Neural cell (in vitro differentiated cells): ENCODE data around the gene CASP3. TPM values are rescaled to one million over a fixed set of nuclear protein-coding genes. Genes with fewer than 3 reads are reported as not detected.
"Not testable (repeated sequence)": the region's sequence is repeated elsewhere in the genome, so short reads cannot be mapped to it uniquely, and the experiment has no call there.

ENCODE experiments used
- H2AFZ ChIP-seq: fragments of 200-600, 300-800 bp; sonication (generic), shearing (Covaris generic); 2 replicates; pipeline ENCODE4 v1.6.0; 2014; ENCODE audit warnings: low read depth, mild to moderate bottlenecking, antibody characterized with exemption, low read length, moderate library complexity
- H3F3A ChIP-seq: fragments of 200-600 bp; shearing (Covaris generic); 2 replicates; pipeline ENCODE4 v1.6.1; 2016; ENCODE audit warnings: mild to moderate bottlenecking, moderate library complexity, mixed read lengths, antibody characterized with exemption, low read length; ENCODE audit not compliant: insufficient read depth, poor library complexity, severe bottlenecking
- H3K27ac ChIP-seq: fragments of 200-600, 300-800 bp; sonication (generic), shearing (Covaris generic); 2 replicates; pipeline ENCODE4 v1.5.1; 2014; ENCODE audit warnings: mild to moderate bottlenecking, low read length, moderate library complexity
- H3K27me3 ChIP-seq: fragments of 300-800, 200-600 bp; sonication (generic), shearing (Covaris generic); 2 replicates; pipeline ENCODE4 v1.6.0; 2014; ENCODE audit warnings: mild to moderate bottlenecking, low read depth, low read length, moderate library complexity; ENCODE audit not compliant: insufficient read depth
- H3K36me3 ChIP-seq: fragments of 300-800, 200-600 bp; sonication (generic), shearing (Covaris generic); 2 replicates; pipeline ENCODE4 v1.5.1; 2014; ENCODE audit warnings: mild to moderate bottlenecking, antibody characterized with exemption, low read length, moderate library complexity; ENCODE audit not compliant: insufficient read depth
- H3K4me2 ChIP-seq: fragments of 300-800, 200-600 bp; sonication (generic), shearing (Covaris generic); 2 replicates; pipeline ENCODE4 v1.6.0; 2014; ENCODE audit warnings: mild to moderate bottlenecking, low read length
- H3K4me3 ChIP-seq: fragments of 300-800, 200-600 bp; sonication (generic), shearing (Covaris generic); 2 replicates; pipeline ENCODE4 v1.5.1; 2014; ENCODE audit warnings: mild to moderate bottlenecking, low read length, moderate library complexity
- H3K79me2 ChIP-seq: fragments of 200-600 bp; shearing (Covaris generic); replicated peaks from 2 replicates; pipeline ENCODE4 v1.6.0; 2014; ENCODE audit warnings: mild to moderate bottlenecking, low read length, moderate library complexity; ENCODE audit not compliant: insufficient read depth
- H3K9ac ChIP-seq: fragments of 300-800, 200-600 bp; sonication (generic), shearing (Covaris generic); 2 replicates; pipeline ENCODE4 v1.6.1; 2016; ENCODE audit warnings: mild to moderate bottlenecking, low read length, mixed read lengths
- H3K9me2 ChIP-seq: fragments of 200-600 bp; shearing (Covaris generic); 2 replicates; pipeline ENCODE4 v1.6.1; 2016; ENCODE audit warnings: mild to moderate bottlenecking, low read length, mixed read lengths; ENCODE audit not compliant: insufficient read depth
- H3K9me3 ChIP-seq: fragments of 200-600, 300-800 bp; sonication (generic), shearing (Covaris generic); 2 replicates; pipeline ENCODE4 v1.6.1; 2016; ENCODE audit warnings: mild to moderate bottlenecking, mixed run types, low read length, moderate library complexity, mixed read lengths
- H4K20me1 ChIP-seq: fragments of 200-600 bp; shearing (Covaris generic); 2 replicates; pipeline ENCODE4 v1.6.1; 2016; ENCODE audit warnings: mild to moderate bottlenecking, mixed run types; ENCODE audit not compliant: insufficient read depth
- CTCF ChIP-seq: fragments of 450-650 bp; IDR thresholded peaks from 2 replicates; pipeline ENCODE4 v1.5.1; 2014; ENCODE audit warnings: antibody characterized with exemption, mild to moderate bottlenecking, moderate library complexity; ENCODE audit not compliant: poor library complexity, severe bottlenecking
- EP300 ChIP-seq: fragments of 450-650 bp; conservative IDR thresholded peaks from 2 replicates; pipeline ENCODE4 v1.6.1; 2014; ENCODE audit warnings: antibody characterized with exemption, mild to moderate bottlenecking, moderate library complexity; ENCODE audit not compliant: poor library complexity, severe bottlenecking
- EZH2 ChIP-seq: fragments of 200-600, 300-800 bp; shearing (Covaris generic), sonication (generic); IDR thresholded peaks from 2 replicates; pipeline ENCODE4 v1.6.1; 2014; ENCODE audit warnings: antibody characterized with exemption, low read length, borderline replicate concordance, mild to moderate bottlenecking; ENCODE audit not compliant: insufficient read depth, poor library complexity, severe bottlenecking
- MXI1 ChIP-seq: fragments of 450-650 bp; conservative IDR thresholded peaks from 2 replicates; pipeline ENCODE4 v1.6.1; 2014; ENCODE audit warnings: antibody characterized with exemption, mild to moderate bottlenecking; ENCODE audit not compliant: poor library complexity, severe bottlenecking
- POLR2AphosphoS5 ChIP-seq: IDR thresholded peaks from 2 replicates; pipeline ENCODE4 v1.6.1; 2012
- RAD21 ChIP-seq: fragments of 450-650 bp; conservative IDR thresholded peaks from 2 replicates; pipeline ENCODE4 v1.6.1; 2014; ENCODE audit warnings: antibody characterized with exemption, mild to moderate bottlenecking, moderate library complexity
- REST ChIP-seq: IDR thresholded peaks from 2 replicates; pipeline ENCODE4 v1.6.1; 2012; ENCODE audit warnings: borderline replicate concordance
- SMC3 ChIP-seq: fragments of 450-650 bp; conservative IDR thresholded peaks from 2 replicates; pipeline ENCODE4 v1.6.1; 2014; ENCODE audit warnings: antibody characterized with exemption, mild to moderate bottlenecking, moderate library complexity; ENCODE audit not compliant: poor library complexity
- TAF1 ChIP-seq: IDR thresholded peaks from 2 replicates; pipeline ENCODE4 v1.6.1; 2012; ENCODE audit warnings: low read depth
- polyA plus RNA-seq: library from polyadenylated mRNA; depleted of rRNA; stranded (reverse); fragments of >200 nt; gene quantifications from 2 replicates; pipeline ENCODE4 v1.2.3, GENCODE V29; 2014

CASP3 gene
- polyA plus RNA-seq, 1 donor from 2014 or later = 116 TPM

- Histone ChIP-seq H3K79me2 (no peaks in the 10 kb centered on the region), H4K20me1 (no peaks in the 10 kb centered on the region), H3K4me3 (no peak overlapping the region), H3K9me3 (no peaks in the 10 kb centered on the region), H3K36me3 (peaks cover 8% of the 10 kb centered on the region), H3K27me3 (no peaks in the 10 kb centered on the region), H2AFZ (no peak overlapping the region), H3K4me2 (no peak overlapping the region), H3K9ac (no peak overlapping the region), H3K9me2 (no peaks in the 10 kb centered on the region), H3K27ac (no peak overlapping the region), H3F3A (no peaks in the 10 kb centered on the region)
- no peak for TF ChIP-seq EP300
- no peak for TF ChIP-seq EZH2
- TF ChIP-seq REST = no peak
- TF ChIP-seq MXI1 = no peak
- TF ChIP-seq SMC3 = no peak
- no peak for TF ChIP-seq RAD21
- no peak for TF ChIP-seq POLR2AphosphoS5
- TF ChIP-seq CTCF = no peak
- no peak for TF ChIP-seq TAF1
Measured at GRCh38 chr4:184624972-184625554, 24.2 kb downstream of the CASP3 start.

- H3K27ac ChIP-seq, H3K4me3 ChIP-seq: not testable (repeated sequence)
Measured at GRCh38 chr4:184624504-184624903, 24.7 kb downstream of the CASP3 start.

DNA sequence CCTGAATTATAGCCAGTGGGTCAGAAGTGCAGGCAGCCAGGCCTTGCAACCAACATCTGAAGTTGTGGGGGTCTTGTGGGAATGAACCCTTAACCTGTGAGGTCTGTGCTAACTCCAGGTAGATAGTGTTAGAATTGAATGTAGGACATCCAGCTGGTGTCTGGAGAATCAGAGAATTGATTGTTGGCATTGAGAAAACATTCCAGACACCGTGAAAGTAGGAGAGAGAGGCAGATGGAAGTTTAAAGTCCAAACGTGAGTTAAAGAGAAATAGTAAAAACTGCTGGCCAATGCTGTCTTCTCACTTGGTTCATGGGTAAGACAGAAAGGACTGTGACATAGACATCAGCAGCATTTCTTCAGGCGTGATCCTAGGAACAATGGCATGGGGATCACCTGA is 27.7 kb downstream of the CASP3 start:
- TF ChIP-seq POLR2AphosphoS5 (no peak), EP300 (no peak), MXI1 (no peak), TAF1 (no peak), EZH2 (no peak), REST (no peak), RAD21 (no peak), CTCF (no peak), SMC3 (no peak)
- Histone ChIP-seq H3F3A (no peaks in the 10 kb centered on the region), H4K20me1 (no peaks in the 10 kb centered on the region)

More at GRCh38 chr4:184624504-184624903, 24.7 kb downstream of the CASP3 start:
- H4K20me1 ChIP-seq, H3K9me2 ChIP-seq, H3K9me3 ChIP-seq, H3K4me2 ChIP-seq, H3K79me2 ChIP-seq, H3K9ac ChIP-seq, H3K36me3 ChIP-seq, H2AFZ ChIP-seq, H3F3A ChIP-seq, H3K27me3 ChIP-seq: not testable (repeated sequence)

More for the DNA sequence above, 27.7 kb downstream of the CASP3 start:
- H3K27ac ChIP-seq = no peak overlapping the region
- no peaks in the 10 kb centered on the region for H3K27me3 ChIP-seq
- H3K9me2 ChIP-seq = no peaks in the 10 kb centered on the region
- H2AFZ ChIP-seq = no peak overlapping the region
- no peak overlapping the region for H3K4me3 ChIP-seq
- no peak overlapping the region for H3K4me2 ChIP-seq
- no peaks in the 10 kb centered on the region for H3K79me2 ChIP-seq
- no peaks in the 10 kb centered on the region for H3K9me3 ChIP-seq
- no peaks in the 10 kb centered on the region for H3K36me3 ChIP-seq
- H3K9ac ChIP-seq = no peak overlapping the region
